HepG2 (cell line): ENCODE measurements around the gene NMT2. TPM values are rescaled to one million over a fixed set of nuclear protein-coding genes. Genes with fewer than 3 reads are reported as not detected.
A peak's percentile ranks its signal among the peaks of the same experiment; 100 is the strongest.

Source experiments
- ATAC-seq: fragments of 200-7000 bp; cut with Tn5 transposase; 3 replicates; pipeline ENCODE4 v1.9.1; 2020; ENCODE audit warnings: mild to moderate bottlenecking, moderate library complexity
- BruUV-seq: library from RNA; stranded (reverse); fragments of 400-500 nt; replicated peaks from 2 replicates; lab custom pipeline; 2021; lab: Mats Ljungman, UMichigan
- CTCF ChIA-PET: fragments of 300-600 bp; formaldehyde crosslinking; extraction: SDS; loops from one replicate; lab custom pipeline; 2021; ENCODE audit warnings: low total read pairs, inconsistent platforms, low intra/inter-chr PET ratio; lab: Yijun Ruan, JAX
- POLR2A ChIA-PET: fragments of 350-600 bp; sonication (Branson Sonifier 250); formaldehyde crosslinking; loops from one replicate; lab custom pipeline; 2020; ENCODE audit warnings: antibody characterized with exemption, inconsistent platforms; lab: Yijun Ruan, JAX
- DNase-seq: peaks from one replicate; pipeline ENCODE4 v3.0.0-alpha.2; 2015; ENCODE audit warnings: low spot score
- FAIRE-seq: peaks from 3 replicates; lab custom pipeline; 2011; peaks lifted over from hg19 to GRCh38; lab: Jason Lieb, UNC
- H2AFZ ChIP-seq: one replicate; pipeline ENCODE4 v1.6.1; 2011; ENCODE audit warnings: low read length, inconsistent platforms
- H3K27ac ChIP-seq: fragments of 300-600 bp; 3 replicates; pipeline ENCODE4 v1.8.0; 2011; ENCODE audit warnings: mixed run types, mild to moderate bottlenecking, mixed read lengths, low read length, inconsistent platforms; ENCODE audit not compliant: insufficient read depth; ENCODE audit errors: extremely low read length
- H3K27me3 ChIP-seq, 2 experiments: fragments of 200-600 bp in 1 of 2; 2 replicates in 1 of 2; 3 replicates in 1 of 2; pipeline versions ENCODE4 v1.6.0 to v1.8.0; 2011; ENCODE audit warnings: low read length in 2 of 2, mild to moderate bottlenecking in 2 of 2, moderate library complexity in 2 of 2, inconsistent platforms in 1 of 2; ENCODE audit not compliant: insufficient read depth in 2 of 2, control insufficient read depth in 1 of 2
- H3K36me3 ChIP-seq, 2 experiments: fragments of 200-600 bp in 1 of 2; replicated peaks in 1 of 2; 2 replicates in 1 of 2; 3 replicates in 1 of 2; pipeline versions ENCODE4 v1.5.1 to v1.8.0; 2011; ENCODE audit warnings: low read length in 2 of 2, inconsistent platforms in 1 of 2; ENCODE audit not compliant: insufficient read depth in 2 of 2, control insufficient read depth in 1 of 2
- H3K4me1 ChIP-seq: 2 replicates; pipeline ENCODE4 v1.5.1; 2012; ENCODE audit warnings: low read length, inconsistent platforms; ENCODE audit not compliant: insufficient read depth
- H3K4me2 ChIP-seq: 2 replicates; pipeline ENCODE4 v1.6.0; 2011; ENCODE audit warnings: low read depth, low read length, inconsistent platforms
- H3K4me3 ChIP-seq, 3 experiments: fragments of 200-600 bp in 1 of 3; sonication (generic), shearing (Covaris generic) in 1 of 3; replicated peaks in 1 of 3; 2 replicates each; pipeline ENCODE4 v1.5.1; 2011 to 2016; ENCODE audit warnings: low read length in 3 of 3, inconsistent platforms in 2 of 3, low read depth in 2 of 3, mild to moderate bottlenecking in 2 of 3, control low read depth in 1 of 3, mixed read lengths in 1 of 3; ENCODE audit not compliant: insufficient read depth in 1 of 3
- H3K79me2 ChIP-seq: one replicate; pipeline ENCODE4 v1.6.1; 2011; ENCODE audit warnings: low read length, inconsistent platforms; ENCODE audit not compliant: insufficient read depth
- H3K9ac ChIP-seq: 2 replicates; pipeline ENCODE4 v1.6.0; 2011; ENCODE audit warnings: mild to moderate bottlenecking, low read depth, low read length, inconsistent platforms; ENCODE audit not compliant: insufficient read depth
- H3K9me3 ChIP-seq: 2 replicates; pipeline ENCODE4 v1.5.1; 2012; ENCODE audit warnings: mild to moderate bottlenecking, low read length
- H4K20me1 ChIP-seq: 2 replicates; pipeline ENCODE4 v1.6.0; 2011; ENCODE audit warnings: inconsistent platforms, mild to moderate bottlenecking, low read length, moderate library complexity; ENCODE audit not compliant: insufficient read depth
- KLF12 ChIP-seq: sonication (generic); formaldehyde crosslinking; IDR thresholded peaks from 2 replicates; pipeline ENCODE4 v1.4.0; 2020; ENCODE audit warnings: missing genetic modification reagents, borderline replicate concordance
- SIN3B ChIP-seq: fragments of 150-350 bp; IDR thresholded peaks from 2 replicates; pipeline ENCODE4 v1.6.1; 2014; ENCODE audit warnings: low read length
- SNAI1 ChIP-seq: sonication (generic); formaldehyde crosslinking; IDR thresholded peaks from 2 replicates; pipeline ENCODE4 v1.5.0; 2020; ENCODE audit warnings: mild to moderate bottlenecking, missing genetic modification reagents, borderline replicate concordance
- SRF ChIP-seq: IDR thresholded peaks from 2 replicates; pipeline ENCODE4 v1.6.1; 2011; ENCODE audit warnings: mild to moderate bottlenecking, low read depth, low read length, moderate library complexity
- ZNF281 ChIP-seq: sonication (generic); formaldehyde crosslinking; IDR thresholded peaks from 2 replicates; pipeline ENCODE4 v1.4.0; 2020; ENCODE audit warnings: missing genetic modification reagents, borderline replicate concordance
- ZNF780A ChIP-seq: sonication (generic); formaldehyde crosslinking; IDR thresholded peaks from 2 replicates; pipeline ENCODE4 v1.8.0; 2022; ENCODE audit warnings: mild to moderate bottlenecking, missing genetic modification reagents, moderate library complexity
- ZNF790 ChIP-seq: sonication (generic); formaldehyde crosslinking; IDR thresholded peaks from 2 replicates; pipeline ENCODE4 v1.8.0; 2022; ENCODE audit warnings: missing genetic modification reagents, mild to moderate bottlenecking, borderline replicate concordance
- ZSCAN30 ChIP-seq: sonication (generic); formaldehyde crosslinking; IDR thresholded peaks from 2 replicates; pipeline ENCODE4 v1.5.0; 2020; ENCODE audit warnings: mild to moderate bottlenecking, missing genetic modification reagents
- WGBS: methylation state at CpG from one replicate; pipeline ENCODE4 v1.1.6; 2017; ENCODE audit warnings: low lambda C conversion rate; 5-methylcytosine and 5-hydroxymethylcytosine counted together
- in situ Hi-C: cut with HindIII; loops from 2 replicates; pipeline ENCODE4 v1.10.0; 2017; ENCODE audit warnings: low pct_unique_long_range_greater_than_20kb; ENCODE audit not compliant: extremely low pct_ligation_motif_present
- intact Hi-C: fragments of 100-400 bp; cut with micrococcal nuclease; formaldehyde crosslinking; loops from one replicate; pipeline ENCODE4 v1.10.0; 2022; ENCODE audit not compliant: unreplicated experiment
- polyA plus RNA-seq, 8 experiments: library from polyadenylated mRNA; depleted of rRNA in 3 of 8; stranded (reverse) in 7 of 8; unstranded in 1 of 8; fragments of >200 nt; fragmentation: Illumina TruSeq in 4 of 8; extraction: Trizol in 4 of 8; gene quantifications; 2 replicates each; pipeline versions ENCODE4 v1.2.1 to v1.2.3, GENCODE V29; 2011 to 2016; ENCODE audit warnings: low read depth in 4 of 8, missing spikeins in 1 of 8, mixed read lengths in 1 of 8; ENCODE audit not compliant: insufficient read depth in 1 of 8
- total RNA-seq, 5 experiments: library from RNA; depleted of rRNA; stranded (reverse); fragments of >200 nt; fragmentation: Illumina TruSeq; extraction: Trizol; gene quantifications; 2 replicates each; pipeline ENCODE4 v1.2.3, GENCODE V29; 2016; ENCODE audit warnings: low read depth in 1 of 5

The NMT2 gene
- total and polyA plus RNA-seq, 2 of the 13 experiments (the other 11 are each of a cell fraction or from before 2014, with no cell fraction given) = 10.1 to 23.8 TPM

GRCh38 chr10:15096661-15097010 lies 71.9 kb downstream of the NMT2 start:
- Histone ChIP-seq H3K36me3 (peaks cover 0 to 2% of the 10 kb centered on the region in 2 experiments; a peak in 1 of 5 replicates), H3K9ac (peak overlapping the region; percentile 97), H3K9me3 (no peaks in the 10 kb centered on the region), H3K27me3 (no peaks in the 10 kb centered on the region; a peak in 1 of 5 replicates), H4K20me1 (no peaks in the 10 kb centered on the region), H3K27ac (peak overlapping the region; percentile 97), H3K4me2 (peak overlapping the region; percentile 99), H3K4me3 (peak overlapping the region; percentile 66 to 92 (median 82)), H2AFZ (peak overlapping the region; percentile 85), H3K4me1 (peaks cover 28% of the 10 kb centered on the region), H3K79me2 (peaks cover 29% of the 10 kb centered on the region)
- in situ Hi-C loops = no loop called here
- TSS peak; percentile 62 for BruUV-seq
- intact Hi-C loops = no loop called here
- WGBS = 2% methylated on average over 11 of the region's 11 CpGs
- DNase-seq = no peak
- FAIRE-seq = no peak
- POLR2A ChIA-PET = no interaction called here
- no peak for ATAC-seq
- CTCF ChIA-PET = no interaction called here
- TF ChIP-seq SRF (0 out of 2 replicates have a peak, but pooled peaks have one; percentile 1), ZSCAN30 (0 out of 2 replicates have a peak, but pooled peaks have one; percentile 8), ZNF790 (CRISPR knock-in tag) (0 out of 2 replicates have a peak, but pooled peaks have one; percentile 2), ZNF780A (no peak), SIN3B (0 out of 2 replicates have a peak, but pooled peaks have one; percentile 27), ZNF281 (CRISPR knock-in tag) (no peak), KLF12 (CRISPR knock-in tag) (peak; percentile 9; the same call in 1 of the 2 replicates), SNAI1 (CRISPR knock-in tag) (0 out of 2 replicates have a peak, but pooled peaks have one; percentile 7)
